ENCODE results near the gene UGT1A9. TPM values are rescaled to one million over a fixed set of nuclear protein-coding genes. Genes with fewer than 3 reads are reported as not detected.
"Not testable (repeated sequence)": the region's sequence is repeated elsewhere in the genome, so short reads cannot be mapped to it uniquely, and the experiment has no call there.

The UGT1A9 gene
- total RNA-seq, 1 donor from 2014 or later, result not detected

DNA sequence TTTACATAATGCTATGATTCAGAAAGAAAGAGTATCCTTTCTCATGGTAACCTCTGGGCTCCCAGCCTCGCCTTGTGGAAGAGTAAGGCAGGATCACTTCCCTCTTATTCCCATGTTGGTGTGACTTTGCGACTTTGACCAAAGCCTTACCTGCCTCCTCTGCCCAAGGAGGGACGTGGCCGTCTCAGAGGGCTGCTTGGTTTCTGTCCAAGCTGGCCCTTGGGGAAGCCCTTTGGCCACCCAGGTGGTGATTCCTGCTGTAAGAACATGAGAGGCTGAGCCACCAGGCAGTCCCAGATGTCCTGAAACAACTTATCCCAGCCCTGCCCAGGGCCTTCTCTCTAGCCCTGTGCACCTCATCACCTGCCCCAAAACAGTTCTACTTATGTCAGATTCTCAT is 27.0 kb downstream of the UGT1A9 start:
- intact Hi-C loops (cut with DNase I), result no loop called here
- H3K4me1 ChIP-seq, result no peaks in the 10 kb centered on the region
- DNase-seq (no peak), ATAC-seq (no peak)
- no peaks in the 10 kb centered on the region for H3K27me3 ChIP-seq (ENCODE audit: low read depth)
- no peaks in the 10 kb centered on the region for H3K9me3 ChIP-seq
- no peak for TF ChIP-seq CTCF (IDR thresholded peaks at IDR 0.05)
- H3K27ac ChIP-seq, result no peak overlapping the region
- H3K4me3 ChIP-seq, result no peak overlapping the region
- no peaks in the 10 kb centered on the region for H3K36me3 ChIP-seq

- no peak for ATAC-seq
- Histone ChIP-seq H3K27ac (no peak overlapping the region), H3K36me3 (no peaks in the 10 kb centered on the region), H3K4me1 (no peaks in the 10 kb centered on the region), H3K27me3 (ENCODE audit: low read depth) (no peaks in the 10 kb centered on the region), H3K9me3 (no peaks in the 10 kb centered on the region), H3K4me3 (no peak overlapping the region)
- TF ChIP-seq CTCF (IDR thresholded peaks at IDR 0.05), result no peak
- DNase-seq, result no peak
- intact Hi-C loops (cut with DNase I), result no loop called here
These were observed 27.8 kb downstream of the UGT1A9 start for GRCh38 chr2:233699424-233700027.

DNA sequence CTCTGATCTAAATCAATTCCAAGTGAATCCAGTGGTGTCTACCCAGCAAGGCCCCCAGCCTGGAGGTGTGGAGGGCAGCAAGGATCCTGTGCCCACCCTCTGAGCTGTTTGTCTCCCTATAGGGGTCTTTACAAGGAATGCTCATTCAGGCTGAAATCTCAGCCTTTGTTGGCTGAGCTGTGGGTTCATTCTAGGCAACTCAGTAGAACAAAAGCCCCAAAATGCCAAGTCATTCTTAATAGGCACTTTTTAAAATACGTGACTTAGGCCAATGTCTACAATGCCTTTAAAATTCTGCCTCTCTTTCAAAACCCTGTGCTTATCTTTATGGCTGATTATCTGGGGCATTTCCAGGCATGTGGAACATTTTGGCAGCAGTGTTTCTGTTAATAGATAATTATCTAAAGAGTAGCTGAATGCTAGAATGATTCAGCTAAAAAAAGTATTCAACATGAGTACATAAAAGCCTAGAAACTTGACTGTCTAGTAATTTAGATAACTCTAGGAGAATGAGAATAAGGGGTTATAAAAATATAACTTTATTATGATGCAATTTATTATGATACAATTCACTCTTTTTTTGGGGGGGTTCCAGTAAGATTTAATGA is 28.4 kb downstream of the UGT1A9 start:
- no peaks in the 10 kb centered on the region for H3K4me1 ChIP-seq
- H3K4me3 ChIP-seq, result no peak overlapping the region
- no peaks in the 10 kb centered on the region for H3K27me3 ChIP-seq (ENCODE audit: low read depth)
- intact Hi-C loops (cut with DNase I), result no loop called here
- no peaks in the 10 kb centered on the region for H3K9me3 ChIP-seq
- H3K27ac ChIP-seq, result no peak overlapping the region
- TF ChIP-seq CTCF (IDR thresholded peaks at IDR 0.05), result no peak
- H3K36me3 ChIP-seq, result no peaks in the 10 kb centered on the region
- peak in 1 of 2 donors; percentile 54 for ATAC-seq
- DNase-seq, result no peak

GRCh38 chr2:233700842-233701241 is 29.1 kb downstream of the UGT1A9 start:
- H3K9me3 ChIP-seq; H3K36me3 ChIP-seq; H3K4me3 ChIP-seq; H3K27ac ChIP-seq; ATAC-seq; H3K27me3 ChIP-seq (ENCODE audit: low read depth); intact Hi-C loops (cut with DNase I); DNase-seq; H3K4me1 ChIP-seq: not testable (repeated sequence)

- Histone ChIP-seq H3K27ac (no peak overlapping the region), H3K36me3 (no peaks in the 10 kb centered on the region), H3K4me3 (no peak overlapping the region), H3K27me3 (ENCODE audit: low read depth) (no peaks in the 10 kb centered on the region), H3K9me3 (no peaks in the 10 kb centered on the region), H3K4me1 (no peaks in the 10 kb centered on the region)
- TF ChIP-seq CTCF (IDR thresholded peaks at IDR 0.05), result no peak
- ATAC-seq, result no peak
- no peak for DNase-seq
- intact Hi-C loops (cut with DNase I), result no loop called here
These were observed 30.5 kb downstream of the UGT1A9 start for GRCh38 chr2:233702238-233702637.

GRCh38 chr2:233705911-233706506 is 34.3 kb downstream of the UGT1A9 start:
- intact Hi-C loops (cut with DNase I), result no loop called here
- H3K4me3 ChIP-seq, result no peak overlapping the region
- H3K36me3 ChIP-seq, result no peaks in the 10 kb centered on the region
- H3K27ac ChIP-seq, result no peak overlapping the region
- no peaks in the 10 kb centered on the region for H3K27me3 ChIP-seq (ENCODE audit: low read depth)
- ATAC-seq (peak; percentile 52 to 61), DNase-seq (peak; percentile 53)
- H3K4me1 ChIP-seq, result peaks cover 2% of the 10 kb centered on the region
- TF ChIP-seq CTCF (IDR thresholded peaks at IDR 0.05), result no peak
- no peaks in the 10 kb centered on the region for H3K9me3 ChIP-seq

All from lower lobe of right lung (tissue), 2 donors.